Caco-2 (cell line): ENCODE measurements around the gene GP1BA. TPM values are rescaled to one million over a fixed set of nuclear protein-coding genes. Genes with fewer than 3 reads are reported as not detected.

Experiments used
- BruUV-seq: library from RNA; stranded (reverse); fragments of 400-500 nt; replicated peaks from 2 replicates; lab custom pipeline; 2021; lab: Mats Ljungman, UMichigan
- CTCF ChIA-PET: fragments of 300-600 bp; sonication (Branson Sonifier 250); formaldehyde crosslinking; loops from one replicate; lab custom pipeline; 2022; ENCODE audit warnings: antibody characterized with exemption; lab: Charles Lee
- POLR2A ChIA-PET: fragments of 300-600 bp; sonication (Branson Sonifier 250); formaldehyde crosslinking; loops from one replicate; lab custom pipeline; 2022; ENCODE audit warnings: antibody characterized with exemption; lab: Charles Lee
- DNase-seq, 2 experiments: peaks; one replicate each; pipeline versions ENCODE4 v3.0.0 to v3.0.0-alpha.2; 2020 to 2022
- H3K27me3 ChIP-seq: replicated peaks from 2 replicates; pipeline ENCODE4 v1.6.0; 2011; ENCODE audit warnings: low read length; ENCODE audit not compliant: control insufficient read depth, insufficient read depth
- H3K36me3 ChIP-seq: 2 replicates; pipeline ENCODE4 v1.5.1; 2011; ENCODE audit warnings: low read length; ENCODE audit not compliant: control insufficient read depth, insufficient read depth
- H3K4me1 ChIP-seq: fragments of 250-450 bp; sonication (Bioruptor Pico); 2 replicates; pipeline ENCODE4 v1.5.1; 2020; ENCODE audit warnings: mild to moderate bottlenecking
- H3K4me3 ChIP-seq: 2 replicates; pipeline ENCODE4 v1.5.1; 2011; ENCODE audit warnings: low read depth, mild to moderate bottlenecking, control low read depth, low read length
- H3K9me3 ChIP-seq: fragments of 250-450 bp; sonication (Bioruptor Pico); 2 replicates; pipeline ENCODE4 v1.5.1; 2020; ENCODE audit warnings: mild to moderate bottlenecking, moderate library complexity
- H3K27ac Mint-ChIP-seq: one replicate; pipeline ENCODE4 v1.8.0; 2022; ENCODE audit warnings: mixed read lengths; ENCODE audit not compliant: unreplicated experiment
- H3K27me3 Mint-ChIP-seq: one replicate; pipeline ENCODE4 v1.8.0; 2022; ENCODE audit warnings: mixed read lengths; ENCODE audit not compliant: insufficient read depth, unreplicated experiment
- H3K36me3 Mint-ChIP-seq: one replicate; pipeline ENCODE4 v1.8.0; 2022; ENCODE audit warnings: mild to moderate bottlenecking, mixed read lengths; ENCODE audit not compliant: insufficient read depth, unreplicated experiment
- H3K4me1 Mint-ChIP-seq: one replicate; pipeline ENCODE4 v1.8.0; 2022; ENCODE audit warnings: low read depth, mixed read lengths; ENCODE audit not compliant: unreplicated experiment
- H3K4me3 Mint-ChIP-seq: one replicate; pipeline ENCODE4 v1.8.0; 2022; ENCODE audit warnings: mild to moderate bottlenecking, moderate library complexity, mixed read lengths; ENCODE audit not compliant: unreplicated experiment
- H3K9me3 Mint-ChIP-seq: one replicate; pipeline ENCODE4 v1.8.0; 2022; ENCODE audit warnings: mixed read lengths; ENCODE audit not compliant: unreplicated experiment
- CTCF ChIP-seq, 2 experiments: fragments of 200-600 bp in 1 of 2; IDR thresholded peaks; 1 replicate in 1 of 2; 2 replicates in 1 of 2; pipeline versions ENCODE4 v1.5.1 to v1.8.0; 2011 to 2022; ENCODE audit warnings: antibody characterized with exemption in 1 of 2, control low read depth in 1 of 2, inconsistent platforms in 1 of 2, low read depth in 1 of 2, low read length in 1 of 2, mild to moderate bottlenecking in 1 of 2, moderate library complexity in 1 of 2; ENCODE audit not compliant: insufficient read depth in 1 of 2, severe bottlenecking in 1 of 2, unreplicated experiment in 1 of 2
- intact Hi-C: fragments of 100-400 bp; cut with micrococcal nuclease; formaldehyde crosslinking; loops from one replicate; pipeline ENCODE4 v1.10.0; 2022; ENCODE audit not compliant: unreplicated experiment
- total RNA-seq: library from RNA; stranded (reverse); gene quantifications from 2 replicates; pipeline ENCODE4 v1.2.3, GENCODE V29; 2022

The GP1BA gene
- total RNA-seq, 1 experiment from 2014 or later, result not detected

GRCh38 chr17:4947411-4948165 is 15.5 kb downstream of the GP1BA start:
- Mint-ChIP-seq H3K9me3 (no peaks in the 10 kb centered on the region), H3K27ac (peak overlapping the region; percentile 87), H3K27me3 (no peaks in the 10 kb centered on the region), H3K4me1 (peaks cover 10% of the 10 kb centered on the region), H3K36me3 (peaks cover 43% of the 10 kb centered on the region), H3K4me3 (peak overlapping the region; percentile 85)
- intact Hi-C loops, result no loop called here
- peak in 1 of 2 experiments; percentile 32 for DNase-seq
- Histone ChIP-seq H3K9me3 (no peaks in the 10 kb centered on the region), H3K4me1 (peaks cover 15% of the 10 kb centered on the region), H3K27me3 (no peaks in the 10 kb centered on the region), H3K36me3 (no peaks in the 10 kb centered on the region; the same call in 1 of the 2 replicates), H3K4me3 (peak overlapping the region; percentile 97)
- no peak for TF ChIP-seq CTCF (IDR thresholded peaks at IDR 0.05; ENCODE audit: insufficient read depth in 1 of 2, low read depth in 1 of 2, low read length in 1 of 2, severe bottlenecking in 1 of 2, unreplicated experiment in 1 of 2)
- ChIA-PET POLR2A (interaction anchor here (1.7 kb wide), 1 partner anchor 20 kb away, joined by 16 read pairs; the partner anchor contains the start of gene SPAG7), CTCF (interaction anchor here (0.5 to 0.8 kb wide), 2 partner anchors 20 to 39 kb away, joined by 3 read pairs; partner anchors contain the start of gene SPAG7)
- BruUV-seq, result no TSS peak

DNA sequence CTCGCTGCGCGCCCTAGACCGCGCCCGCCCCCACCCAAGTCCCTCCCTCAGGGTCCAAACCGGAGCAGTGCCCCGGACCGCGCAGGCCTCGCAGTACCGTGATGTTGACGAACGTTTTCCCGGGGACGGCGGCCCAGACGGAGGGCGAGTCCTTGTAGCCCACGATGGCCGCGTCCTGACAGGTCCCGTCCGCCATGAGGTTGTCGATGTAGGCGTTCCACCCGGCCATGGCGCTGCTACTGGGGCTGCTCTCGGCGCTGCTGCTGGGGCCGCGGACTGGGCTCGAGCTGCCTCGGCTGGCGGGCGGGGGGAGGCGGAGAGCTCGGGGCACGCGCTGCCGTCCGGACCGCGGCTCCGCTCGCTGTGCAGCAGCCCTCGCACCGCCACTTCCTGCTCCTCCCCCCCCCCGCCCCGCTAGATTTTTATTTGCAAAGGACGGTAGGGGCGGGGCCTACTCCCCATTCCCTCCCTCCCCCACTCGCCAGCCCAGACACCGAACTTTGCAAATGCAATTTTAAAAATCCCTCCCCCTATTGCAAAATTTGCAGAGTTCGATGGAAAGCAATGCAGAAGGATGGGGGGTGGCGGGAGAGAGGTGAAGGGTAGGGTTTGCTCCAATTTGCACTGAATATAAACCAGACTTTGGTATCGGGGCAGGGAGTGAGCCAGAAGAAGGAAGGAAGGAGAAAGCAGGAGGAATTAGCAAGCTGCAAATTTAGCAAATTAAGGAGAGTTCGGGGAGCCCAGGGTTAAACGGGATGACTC is 16.3 kb downstream of the GP1BA start, which contains the start of gene PFN1:
Gene PFN1 (minus strand): TSS at position 365 of the 765 bp plus-strand sequence. CDS start 136 bp downstream, at position 229.
- Histone ChIP-seq H3K27me3 (no peaks in the 10 kb centered on the region), H3K9me3 (no peaks in the 10 kb centered on the region), H3K4me3 (peak within 1 kb of the TSS; percentile 97), H3K4me1 (peaks cover 15% of the 10 kb centered on the region), H3K36me3 (no peaks in the 10 kb centered on the region; the same call in 1 of the 2 replicates)
- intact Hi-C loops, result no loop called here
- no TSS peak for BruUV-seq
- CTCF ChIA-PET, result interaction anchor here (0.5 kb wide), 1 partner anchor 40 kb away, joined by 3 read pairs; no protein-coding TSS in a partner anchor
- H3K36me3 Mint-ChIP-seq, result peaks cover 36% of the 10 kb centered on the region
- POLR2A ChIA-PET, result interaction anchor here (1.7 kb wide), 1 partner anchor 19 kb away, joined by 16 read pairs; the partner anchor contains the start of gene SPAG7
- no peaks in the 10 kb centered on the region for H3K27me3 Mint-ChIP-seq
- H3K4me1 Mint-ChIP-seq, result peaks cover 10% of the 10 kb centered on the region
- H3K27ac Mint-ChIP-seq, result peak within 1 kb of the TSS; percentile 90
- DNase-seq, result peak; percentile 81 to 85
- TF ChIP-seq CTCF (IDR thresholded peaks at IDR 0.05; ENCODE audit: insufficient read depth in 1 of 2, low read depth in 1 of 2, low read length in 1 of 2, severe bottlenecking in 1 of 2, unreplicated experiment in 1 of 2), result no peak
- peak within 1 kb of the TSS; percentile 85 for H3K4me3 Mint-ChIP-seq
- no peaks in the 10 kb centered on the region for H3K9me3 Mint-ChIP-seq

- Mint-ChIP-seq H3K9me3 (no peaks in the 10 kb centered on the region), H3K36me3 (peaks cover 32% of the 10 kb centered on the region), H3K4me1 (peaks cover 10% of the 10 kb centered on the region), H3K4me3 (peak overlapping the region; percentile 85), H3K27me3 (no peaks in the 10 kb centered on the region), H3K27ac (peak overlapping the region; percentile 90)
- TF ChIP-seq CTCF (IDR thresholded peaks at IDR 0.05; ENCODE audit: insufficient read depth in 1 of 2, low read depth in 1 of 2, low read length in 1 of 2, severe bottlenecking in 1 of 2, unreplicated experiment in 1 of 2), result no peak
- CTCF ChIA-PET, result no interaction called here
- intact Hi-C loops, result loop anchor here (1.0 kb wide), 2 partner anchors 9 to 18 kb away; partner anchors contain the start of genes RNF167, SLC25A11 and SPAG7
- no TSS peak for BruUV-seq
- no peaks in the 10 kb centered on the region; the same call in 1 of the 2 replicates for H3K36me3 ChIP-seq
- POLR2A ChIA-PET, result interaction anchor here (1.7 kb wide), 1 partner anchor 18 kb away, joined by 16 read pairs; the partner anchor contains the start of gene SPAG7
- H3K4me1 ChIP-seq, result peaks cover 15% of the 10 kb centered on the region
- DNase-seq, result peak; percentile 81 to 86
- H3K27me3 ChIP-seq, result no peaks in the 10 kb centered on the region
- H3K9me3 ChIP-seq, result no peaks in the 10 kb centered on the region
- peak overlapping the region; percentile 97 for H3K4me3 ChIP-seq
These were observed 16.8 kb downstream of the GP1BA start for GRCh38 chr17:4948931-4949320.
